Measurements from ENCODE around the gene VPS26C. TPM values are rescaled to one million over a fixed set of nuclear protein-coding genes. Genes with fewer than 3 reads are reported as not detected.

VPS26C gene
- total RNA-seq, 1 experiment from 2014 or later: 42.1 TPM

DNA sequence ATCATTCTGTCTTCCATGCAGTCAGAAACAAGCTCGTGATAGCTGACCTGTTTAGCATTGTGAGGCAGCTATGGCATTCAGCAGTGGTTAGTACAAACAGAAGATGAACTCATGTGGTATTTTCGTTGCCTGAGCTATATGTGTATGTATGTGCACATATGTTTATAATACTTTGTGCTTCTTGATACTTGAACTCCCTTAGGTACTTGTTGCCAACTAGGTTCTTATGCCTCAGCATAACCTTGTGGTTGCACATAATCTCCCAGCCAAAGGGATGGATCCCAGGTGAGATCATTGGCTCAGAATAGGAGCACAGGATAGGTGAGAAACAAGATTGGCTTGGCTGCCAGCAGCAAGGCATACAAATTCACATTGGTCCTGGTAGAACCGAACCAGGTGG lies 86.1 kb downstream of the VPS26C start:
- Histone ChIP-seq H3K4me1 (ENCODE audit: control insufficient read depth in 1 of 2, insufficient read depth in 2 of 2, low read length in 2 of 2) (peaks cover 0 to 4% of the 10 kb centered on the region in 2 experiments; a peak in 2 of 4 replicates), H2AFZ (ENCODE audit: low read depth, low read length, poor library complexity, severe bottlenecking) (no peak overlapping the region), H3K9ac (ENCODE audit: low read length) (no peak overlapping the region), H3K36me3 (ENCODE audit: control insufficient read depth in 1 of 2, insufficient read depth in 2 of 2, low read length in 2 of 2) (peaks cover 9 to 19% of the 10 kb centered on the region in 2 experiments; a peak in 3 of 4 replicates), H3K4me2 (ENCODE audit: low read length) (no peak overlapping the region), H3K9me2 (ENCODE audit: insufficient read depth) (no peaks in the 10 kb centered on the region), H3K27ac (ENCODE audit: low read depth, low read length) (no peak overlapping the region), H3K79me2 (ENCODE audit: insufficient read depth, low read length) (peaks cover 3% of the 10 kb centered on the region; the same call in 1 of the 2 replicates), H3K4me3 (replicated peaks in 1 of 2; ENCODE audit: low read depth in 1 of 2, low read length in 2 of 2) (no peak overlapping the region), H4K20me1 (ENCODE audit: insufficient read depth) (no peaks in the 10 kb centered on the region), H3K9me3 (ENCODE audit: control insufficient read depth in 1 of 2, insufficient read depth in 1 of 2, low read depth in 1 of 2, low read length in 2 of 2) (no peaks in the 10 kb centered on the region), H3K27me3 (ENCODE audit: insufficient read depth, low read length) (no peaks in the 10 kb centered on the region)
- TF ChIP-seq ZFX (IDR thresholded peaks at IDR 0.05): no peak
- no peak for TF ChIP-seq SP1 (IDR thresholded peaks at IDR 0.05; ENCODE audit: low read depth)
- TF ChIP-seq ELF1 (IDR thresholded peaks at IDR 0.05; ENCODE audit: borderline replicate concordance, low read depth): no peak
- TF ChIP-seq POLR2AphosphoS5 (IDR thresholded peaks at IDR 0.05; ENCODE audit: low read depth, low read length): no peak
- TF ChIP-seq EGR1 (IDR thresholded peaks at IDR 0.05; ENCODE audit: low read depth): no peak
- RAD21 ChIA-PET (ENCODE audit: low non-redundant PET in 1 of 2, low total read pairs in 2 of 2, uncharacterized antibody in 2 of 2, unreplicated experiment in 2 of 2): no interaction called here
- ATAC-seq: no peak
- CTCF ChIA-PET: no interaction called here
- DNase-seq (ENCODE audit: low read depth, low spot score): no peak
- POLR2A ChIA-PET: no interaction called here
- BruUV-seq (replicated peaks): no TSS peak
- intact Hi-C loops (cut with micrococcal nuclease): no loop called here

DNA sequence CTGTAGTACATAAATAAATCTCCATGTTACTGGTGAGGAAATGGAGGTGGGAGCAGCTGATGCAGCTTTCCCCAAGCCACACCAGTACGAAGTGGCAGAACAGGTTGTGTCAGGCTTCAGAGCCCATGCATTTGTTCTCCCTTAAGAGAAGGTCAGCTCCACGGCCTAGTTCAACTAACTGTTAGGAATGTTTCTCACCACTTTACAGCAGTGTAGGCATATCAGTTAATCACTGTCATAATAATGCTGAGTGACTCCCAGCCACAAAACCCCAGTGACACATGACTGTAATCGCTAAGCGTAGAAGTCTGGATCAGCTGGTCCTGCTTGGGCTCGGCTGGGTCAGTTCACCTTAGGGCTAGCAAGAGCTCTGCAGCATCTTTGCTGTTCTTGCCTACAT lies 90.4 kb downstream of the VPS26C start:
- peaks cover 0 to 4% of the 10 kb centered on the region in 2 experiments; a peak in 2 of 4 replicates for H3K4me1 ChIP-seq (ENCODE audit: control insufficient read depth in 1 of 2, insufficient read depth in 2 of 2, low read length in 2 of 2)
- intact Hi-C loops (cut with micrococcal nuclease): no loop called here
- no peaks in the 10 kb centered on the region for H3K9me3 ChIP-seq (ENCODE audit: control insufficient read depth in 1 of 2, insufficient read depth in 1 of 2, low read depth in 1 of 2, low read length in 2 of 2)
- H3K27me3 ChIP-seq (ENCODE audit: insufficient read depth, low read length): no peaks in the 10 kb centered on the region
- no TSS peak for BruUV-seq (replicated peaks)
- H3K27ac ChIP-seq (ENCODE audit: low read depth, low read length): no peak overlapping the region
- peaks cover 3% of the 10 kb centered on the region; the same call in 1 of the 2 replicates for H3K79me2 ChIP-seq (ENCODE audit: insufficient read depth, low read length)
- H3K4me3 ChIP-seq (replicated peaks in 1 of 2; ENCODE audit: low read depth in 1 of 2, low read length in 2 of 2): no peak overlapping the region
- ChIA-PET RAD21 (ENCODE audit: low non-redundant PET in 1 of 2, low total read pairs in 2 of 2, uncharacterized antibody in 2 of 2, unreplicated experiment in 2 of 2) (no interaction called here), CTCF (no interaction called here), POLR2A (no interaction called here)
- H3K36me3 ChIP-seq (ENCODE audit: control insufficient read depth in 1 of 2, insufficient read depth in 2 of 2, low read length in 2 of 2): peaks cover 25 to 31% of the 10 kb centered on the region in 2 experiments
- H3K9me2 ChIP-seq (ENCODE audit: insufficient read depth): no peaks in the 10 kb centered on the region
- no peak overlapping the region for H2AFZ ChIP-seq (ENCODE audit: low read depth, low read length, poor library complexity, severe bottlenecking)
- H3K4me2 ChIP-seq (ENCODE audit: low read length): no peak overlapping the region
- H4K20me1 ChIP-seq (ENCODE audit: insufficient read depth): no peaks in the 10 kb centered on the region
- no peak overlapping the region for H3K9ac ChIP-seq (ENCODE audit: low read length)
- DNase-seq (ENCODE audit: low read depth, low spot score): no peak
- ATAC-seq: peak; percentile 30; the same call in 1 of the 2 replicates
- no peak for TF ChIP-seq POLR2AphosphoS5 (IDR thresholded peaks at IDR 0.05; ENCODE audit: low read depth, low read length)
- no peak for TF ChIP-seq POLR2A (IDR thresholded peaks at IDR 0.05; ENCODE audit: borderline replicate concordance, extremely low read depth, insufficient read depth, insufficient read length)
- TF ChIP-seq CEBPB (IDR thresholded peaks at IDR 0.05; ENCODE audit: low read depth): no peak
- no peak for TF ChIP-seq FOSL1 (IDR thresholded peaks at IDR 0.05; ENCODE audit: low read depth)
- TF ChIP-seq, protein P1, sequence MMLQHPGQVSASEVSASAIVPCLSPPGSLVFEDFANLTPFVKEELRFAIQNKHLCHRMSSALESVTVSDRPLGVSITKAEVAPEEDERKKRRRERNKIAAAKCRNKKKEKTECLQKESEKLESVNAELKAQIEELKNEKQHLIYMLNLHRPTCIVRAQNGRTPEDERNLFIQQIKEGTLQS (IDR thresholded peaks at IDR 0.05): no peak
- TF ChIP-seq, protein P2, sequence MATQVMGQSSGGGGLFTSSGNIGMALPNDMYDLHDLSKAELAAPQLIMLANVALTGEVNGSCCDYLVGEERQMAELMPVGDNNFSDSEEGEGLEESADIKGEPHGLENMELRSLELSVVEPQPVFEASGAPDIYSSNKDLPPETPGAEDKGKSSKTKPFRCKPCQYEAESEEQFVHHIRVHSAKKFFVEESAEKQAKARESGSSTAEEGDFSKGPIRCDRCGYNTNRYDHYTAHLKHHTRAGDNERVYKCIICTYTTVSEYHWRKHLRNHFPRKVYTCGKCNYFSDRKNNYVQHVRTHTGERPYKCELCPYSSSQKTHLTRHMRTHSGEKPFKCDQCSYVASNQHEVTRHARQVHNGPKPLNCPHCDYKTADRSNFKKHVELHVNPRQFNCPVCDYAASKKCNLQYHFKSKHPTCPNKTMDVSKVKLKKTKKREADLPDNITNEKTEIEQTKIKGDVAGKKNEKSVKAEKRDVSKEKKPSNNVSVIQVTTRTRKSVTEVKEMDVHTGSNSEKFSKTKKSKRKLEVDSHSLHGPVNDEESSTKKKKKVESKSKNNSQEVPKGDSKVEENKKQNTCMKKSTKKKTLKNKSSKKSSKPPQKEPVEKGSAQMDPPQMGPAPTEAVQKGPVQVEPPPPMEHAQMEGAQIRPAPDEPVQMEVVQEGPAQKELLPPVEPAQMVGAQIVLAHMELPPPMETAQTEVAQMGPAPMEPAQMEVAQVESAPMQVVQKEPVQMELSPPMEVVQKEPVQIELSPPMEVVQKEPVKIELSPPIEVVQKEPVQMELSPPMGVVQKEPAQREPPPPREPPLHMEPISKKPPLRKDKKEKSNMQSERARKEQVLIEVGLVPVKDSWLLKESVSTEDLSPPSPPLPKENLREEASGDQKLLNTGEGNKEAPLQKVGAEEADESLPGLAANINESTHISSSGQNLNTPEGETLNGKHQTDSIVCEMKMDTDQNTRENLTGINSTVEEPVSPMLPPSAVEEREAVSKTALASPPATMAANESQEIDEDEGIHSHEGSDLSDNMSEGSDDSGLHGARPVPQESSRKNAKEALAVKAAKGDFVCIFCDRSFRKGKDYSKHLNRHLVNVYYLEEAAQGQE (IDR thresholded peaks at IDR 0.05; ENCODE audit: low read depth): no peak
- no peak for TF ChIP-seq YY1 (IDR thresholded peaks at IDR 0.05; ENCODE audit: extremely low read depth, insufficient replicate concordance, low read depth, low read length)
- TF ChIP-seq, protein P3, sequence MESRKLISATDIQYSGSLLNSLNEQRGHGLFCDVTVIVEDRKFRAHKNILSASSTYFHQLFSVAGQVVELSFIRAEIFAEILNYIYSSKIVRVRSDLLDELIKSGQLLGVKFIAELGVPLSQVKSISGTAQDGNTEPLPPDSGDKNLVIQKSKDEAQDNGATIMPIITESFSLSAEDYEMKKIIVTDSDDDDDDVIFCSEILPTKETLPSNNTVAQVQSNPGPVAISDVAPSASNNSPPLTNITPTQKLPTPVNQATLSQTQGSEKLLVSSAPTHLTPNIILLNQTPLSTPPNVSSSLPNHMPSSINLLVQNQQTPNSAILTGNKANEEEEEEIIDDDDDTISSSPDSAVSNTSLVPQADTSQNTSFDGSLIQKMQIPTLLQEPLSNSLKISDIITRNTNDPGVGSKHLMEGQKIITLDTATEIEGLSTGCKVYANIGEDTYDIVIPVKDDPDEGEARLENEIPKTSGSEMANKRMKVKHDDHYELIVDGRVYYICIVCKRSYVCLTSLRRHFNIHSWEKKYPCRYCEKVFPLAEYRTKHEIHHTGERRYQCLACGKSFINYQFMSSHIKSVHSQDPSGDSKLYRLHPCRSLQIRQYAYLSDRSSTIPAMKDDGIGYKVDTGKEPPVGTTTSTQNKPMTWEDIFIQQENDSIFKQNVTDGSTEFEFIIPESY (IDR thresholded peaks at IDR 0.05; ENCODE audit: extremely low read depth, insufficient replicate concordance, low read length): no peak
- no peak for TF ChIP-seq ZNF274 (IDR thresholded peaks at IDR 0.05; ENCODE audit: low read depth, low read length)
- TF ChIP-seq, protein P4, sequence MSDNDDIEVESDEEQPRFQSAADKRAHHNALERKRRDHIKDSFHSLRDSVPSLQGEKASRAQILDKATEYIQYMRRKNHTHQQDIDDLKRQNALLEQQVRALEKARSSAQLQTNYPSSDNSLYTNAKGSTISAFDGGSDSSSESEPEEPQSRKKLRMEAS (IDR thresholded peaks at IDR 0.05): no peak
- no peak for TF ChIP-seq EZH2phosphoT487 (IDR thresholded peaks at IDR 0.05; ENCODE audit: borderline replicate concordance)
- no peak for TF ChIP-seq CBX3 (IDR thresholded peaks at IDR 0.05; ENCODE audit: low read depth)
- TF ChIP-seq SIN3A (IDR thresholded peaks at IDR 0.05; ENCODE audit: low read depth): no peak
